GM12872 (cell line): ENCODE results near the gene TMEM235.

ENCODE experiments used
- TF ChIP-seq, protein P1 (sequence below): IDR thresholded peaks from 3 replicates; pipeline ENCODE4 v1.5.1; 2011; ENCODE audit warnings: low read depth, mild to moderate bottlenecking, low read length, moderate library complexity; ENCODE audit not compliant: insufficient read depth

TMEM235 gene

DNA sequence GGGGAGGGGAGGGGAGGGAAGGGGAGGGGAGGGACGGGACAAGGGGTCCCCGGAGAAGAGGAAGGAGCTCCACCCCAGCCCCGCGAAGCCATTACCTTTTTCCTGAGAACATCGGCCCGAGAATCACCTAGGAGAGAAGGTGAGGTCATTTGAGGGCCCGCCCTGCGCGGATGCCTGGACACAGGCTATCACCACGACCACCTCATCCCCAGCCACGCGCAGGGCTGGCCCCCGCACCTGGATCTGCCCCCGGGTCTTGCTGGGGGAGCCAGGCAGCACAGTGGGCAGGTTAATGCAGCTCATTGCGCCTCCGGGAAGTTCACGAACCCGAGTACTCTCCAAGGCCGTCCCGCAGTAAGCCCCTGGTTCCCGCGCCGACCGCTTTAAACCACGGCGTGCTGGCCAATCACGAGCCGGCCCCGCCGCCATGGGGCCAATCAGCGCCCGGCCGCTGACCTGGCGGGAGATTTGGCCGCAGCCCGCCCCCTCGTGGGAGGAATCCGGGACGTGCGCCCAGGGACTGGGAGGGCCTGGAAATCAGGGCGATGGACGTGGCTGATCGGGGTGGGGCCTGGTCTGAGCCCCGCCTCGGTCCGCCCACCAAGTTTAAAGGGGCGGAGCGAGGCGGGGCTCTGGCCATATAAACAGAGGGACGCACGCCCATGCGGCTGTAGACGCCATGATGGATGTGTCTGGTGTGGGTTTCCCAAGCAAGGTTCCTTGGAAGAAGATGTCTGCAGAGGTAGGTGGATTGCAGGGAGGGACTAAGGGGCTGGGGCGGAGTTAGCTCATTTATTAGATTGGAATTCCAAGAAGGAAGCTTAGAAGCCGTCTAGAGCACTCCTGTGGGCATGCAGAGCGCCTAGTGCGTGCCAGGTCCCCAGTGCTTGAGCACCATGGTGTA, 44.5 kb upstream of the TMEM235 start, which contains the start of the genes AFMID and TK1:
Gene AFMID, plus strand, starts transcription at position 671 of the 904 bp plus-strand sequence. Its CDS starts 9 bp downstream, at position 680.
Gene TK1, minus strand, starts transcription at position 361 of the 904 bp plus-strand sequence. Its CDS starts 58 bp downstream, at position 303.
- TF ChIP-seq, protein P1, sequence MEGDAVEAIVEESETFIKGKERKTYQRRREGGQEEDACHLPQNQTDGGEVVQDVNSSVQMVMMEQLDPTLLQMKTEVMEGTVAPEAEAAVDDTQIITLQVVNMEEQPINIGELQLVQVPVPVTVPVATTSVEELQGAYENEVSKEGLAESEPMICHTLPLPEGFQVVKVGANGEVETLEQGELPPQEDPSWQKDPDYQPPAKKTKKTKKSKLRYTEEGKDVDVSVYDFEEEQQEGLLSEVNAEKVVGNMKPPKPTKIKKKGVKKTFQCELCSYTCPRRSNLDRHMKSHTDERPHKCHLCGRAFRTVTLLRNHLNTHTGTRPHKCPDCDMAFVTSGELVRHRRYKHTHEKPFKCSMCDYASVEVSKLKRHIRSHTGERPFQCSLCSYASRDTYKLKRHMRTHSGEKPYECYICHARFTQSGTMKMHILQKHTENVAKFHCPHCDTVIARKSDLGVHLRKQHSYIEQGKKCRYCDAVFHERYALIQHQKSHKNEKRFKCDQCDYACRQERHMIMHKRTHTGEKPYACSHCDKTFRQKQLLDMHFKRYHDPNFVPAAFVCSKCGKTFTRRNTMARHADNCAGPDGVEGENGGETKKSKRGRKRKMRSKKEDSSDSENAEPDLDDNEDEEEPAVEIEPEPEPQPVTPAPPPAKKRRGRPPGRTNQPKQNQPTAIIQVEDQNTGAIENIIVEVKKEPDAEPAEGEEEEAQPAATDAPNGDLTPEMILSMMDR, result 0 out of 3 replicates have a peak, but pooled peaks have one; percentile 26

- TF ChIP-seq, protein P1, result no peak
Measured at GRCh38 chr17:78196716-78197115, 34.7 kb upstream of the TMEM235 start.

DNA sequence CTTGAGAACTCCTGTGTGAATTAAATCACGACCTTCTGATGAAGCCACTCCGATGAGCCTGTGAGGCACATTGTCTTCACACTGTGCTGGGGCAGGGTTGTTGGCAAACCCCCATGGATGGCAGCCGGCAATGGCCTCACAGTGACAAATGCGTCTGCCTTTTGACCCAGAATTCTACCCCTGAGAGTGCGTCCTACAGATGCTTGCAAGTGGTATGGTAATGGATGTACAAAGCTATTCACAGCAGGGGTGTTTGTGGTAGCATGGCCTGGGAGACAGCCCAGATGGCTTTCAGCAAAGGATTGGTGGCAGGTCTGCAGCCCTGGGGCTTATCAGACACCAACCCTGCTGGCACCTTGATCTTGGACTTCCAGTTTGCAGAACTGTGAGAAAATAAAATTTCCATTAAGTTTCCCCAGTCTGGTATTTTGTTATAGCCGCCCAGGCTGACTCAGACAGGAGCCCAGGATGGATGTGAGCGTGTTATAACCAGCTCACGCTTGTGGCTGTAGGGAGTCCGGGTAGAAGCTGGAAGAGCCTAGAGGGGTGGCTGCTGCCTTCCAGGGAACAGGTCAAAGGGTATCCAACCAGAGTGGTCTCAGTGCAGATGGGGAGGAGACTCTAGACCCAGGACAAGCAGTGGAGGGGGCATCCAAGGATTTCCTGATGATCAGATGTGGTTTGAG, 34.1 kb upstream of the TMEM235 start:
- TF ChIP-seq, protein P1, result no peak

DNA sequence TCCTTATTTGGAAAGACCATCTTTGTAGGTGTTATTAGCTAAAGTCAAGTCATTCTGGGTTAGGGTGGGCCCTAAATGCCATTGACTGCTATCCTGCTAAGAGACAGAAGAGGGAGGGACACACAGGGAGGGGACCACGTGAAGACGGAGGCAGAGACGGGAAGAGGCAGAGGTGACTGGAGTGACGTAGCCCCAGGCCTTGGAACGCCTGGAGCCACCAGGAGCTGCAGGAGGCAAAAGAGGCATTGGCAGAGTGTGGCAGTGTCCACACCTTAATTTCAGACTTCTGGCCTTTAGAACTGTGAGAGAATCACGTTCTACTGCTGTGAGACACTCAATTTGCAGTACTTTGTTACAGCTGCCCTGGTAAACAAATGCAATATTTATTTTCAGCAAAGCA, 31.0 kb upstream of the TMEM235 start:
- TF ChIP-seq, protein P1, result no peak

DNA sequence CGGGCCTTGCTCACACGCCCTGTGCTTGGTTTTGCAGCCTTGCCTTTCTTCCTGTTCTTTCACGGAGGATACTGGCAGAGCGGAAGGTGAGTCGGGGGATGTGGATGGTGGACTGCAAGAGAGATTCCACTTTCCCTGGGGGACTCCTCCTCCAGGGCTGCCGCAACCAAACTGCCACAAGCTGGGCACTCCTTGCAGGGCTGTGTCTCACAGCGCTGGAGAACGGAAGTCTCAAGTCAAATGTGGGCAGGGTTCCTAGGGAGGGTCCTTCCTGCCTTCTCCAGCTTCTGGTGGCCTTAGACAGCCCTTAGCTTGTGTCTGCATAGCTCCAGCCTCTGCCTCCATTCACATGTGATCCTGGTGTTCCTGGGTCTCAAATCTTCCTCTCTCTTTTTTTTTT, 28.8 kb upstream of the TMEM235 start:
- TF ChIP-seq, protein P1, result no peak

GRCh38 chr17:78204387-78205123, 26.9 kb upstream of the TMEM235 start:
- TF ChIP-seq, protein P1, result no peak
